OCI-LY1 (cell line): Measurements from ENCODE around the gene TAS2R19.

ENCODE experiments used
- CTCF ChIP-seq: fragments of 200-600 bp; sonication (generic), shearing (Covaris generic); IDR thresholded peaks from 2 replicates; pipeline ENCODE4 v1.5.1; 2017; ENCODE audit warnings: mild to moderate bottlenecking, antibody characterized with exemption, low read length, moderate library complexity, mixed read lengths
- EZH2 ChIP-seq: fragments of 200-600 bp; sonication (generic), shearing (Covaris generic); IDR thresholded peaks from 2 replicates; pipeline ENCODE4 v1.8.0; 2017; ENCODE audit warnings: borderline replicate concordance, mixed run types, mild to moderate bottlenecking, antibody characterized with exemption, low read length, moderate library complexity, mixed read lengths

GRCh38 chr12:11067514-11067913 is 45.1 kb upstream of the TAS2R19 start:
- TF ChIP-seq CTCF (no peak), EZH2 (no peak)
